HG02623 (cell line): ENCODE results near the gene CLTC.
"Not testable (repeated sequence)": the region's sequence is repeated elsewhere in the genome, so short reads cannot be mapped to it uniquely, and the experiment has no call there.

ENCODE experiments used
- ATAC-seq: cut with Tn5 transposase; IDR thresholded peaks from one replicate; pipeline ENCODE4 v1.9.1; 2021; ENCODE audit warnings: moderate library complexity; ENCODE audit not compliant: unreplicated experiment

CLTC gene

GRCh38 chr17:59633658-59634359 lies 14.1 kb downstream of the CLTC start:
- no peak for ATAC-seq

- no peak for ATAC-seq
These were observed 15.2 kb downstream of the CLTC start for GRCh38 chr17:59634632-59635541.

- no peak for ATAC-seq
These were observed 18.1 kb downstream of the CLTC start for GRCh38 chr17:59637611-59638310.

- no peak for ATAC-seq
These were observed 18.9 kb downstream of the CLTC start for GRCh38 chr17:59638553-59638952.

GRCh38 chr17:59641799-59642484 lies 22.2 kb downstream of the CLTC start:
- peak; percentile 74 for ATAC-seq

- ATAC-seq: no peak
These were observed 22.9 kb downstream of the CLTC start for GRCh38 chr17:59642565-59642964.

GRCh38 chr17:59643159-59644140 lies 23.8 kb downstream of the CLTC start:
- ATAC-seq: no peak

- ATAC-seq: no peak
These were observed 27.6 kb downstream of the CLTC start for GRCh38 chr17:59647288-59647687.

GRCh38 chr17:59649886-59650285 lies 30.2 kb downstream of the CLTC start:
- ATAC-seq: no peak

GRCh38 chr17:59650642-59651041 lies 30.9 kb downstream of the CLTC start:
- no peak for ATAC-seq

- ATAC-seq: no peak
These were observed 31.7 kb downstream of the CLTC start for GRCh38 chr17:59651346-59651745.

- ATAC-seq: no peak
These were observed 32.4 kb downstream of the CLTC start for GRCh38 chr17:59652119-59652518.

- not testable (repeated sequence) for ATAC-seq
These were observed 36.9 kb downstream of the CLTC start for GRCh38 chr17:59656624-59657023.

- no peak for ATAC-seq
These were observed 46.5 kb downstream of the CLTC start for GRCh38 chr17:59666235-59666634.

- ATAC-seq: no peak
These were observed 49.1 kb downstream of the CLTC start for GRCh38 chr17:59668816-59669215.

- no peak for ATAC-seq
These were observed 49.7 kb downstream of the CLTC start for GRCh38 chr17:59669411-59669810.

- ATAC-seq: no peak
These were observed 50.2 kb downstream of the CLTC start for GRCh38 chr17:59669944-59670343.

- no peak for ATAC-seq
These were observed 51.7 kb downstream of the CLTC start for GRCh38 chr17:59671386-59671785.

- no peak for ATAC-seq
These were observed 55.5 kb downstream of the CLTC start for GRCh38 chr17:59675231-59675630.

- ATAC-seq: no peak
These were observed 57.0 kb downstream of the CLTC start for GRCh38 chr17:59676716-59677115.
